HEK293T (cell line): ENCODE measurements around the gene NAV2.

Experiments
- ARNT ChIP-seq: fragments of 450-650 bp; IDR thresholded peaks from 2 replicates; pipeline ENCODE4 v1.6.1; 2017; ENCODE audit warnings: mild to moderate bottlenecking
- ELF4 ChIP-seq: fragments of 450-650 bp; IDR thresholded peaks from 2 replicates; pipeline ENCODE4 v1.6.1; 2017; ENCODE audit warnings: antibody characterized with exemption
- FOXK2 ChIP-seq: fragments of 450-650 bp; IDR thresholded peaks from 2 replicates; pipeline ENCODE4 v1.6.1; 2016; ENCODE audit warnings: mild to moderate bottlenecking
- FOXM1 ChIP-seq: fragments of 450-650 bp; IDR thresholded peaks from 2 replicates; pipeline ENCODE4 v1.6.1; 2017; ENCODE audit warnings: mild to moderate bottlenecking, borderline replicate concordance
- LEF1 ChIP-seq: fragments of 450-650 bp; IDR thresholded peaks from 2 replicates; pipeline ENCODE4 v1.6.1; 2017; ENCODE audit warnings: mild to moderate bottlenecking, borderline replicate concordance
- PKNOX1 ChIP-seq: fragments of 450-650 bp; IDR thresholded peaks from 2 replicates; pipeline ENCODE4 v1.6.1; 2016
- SP1 ChIP-seq: fragments of 450-650 bp; IDR thresholded peaks from 2 replicates; pipeline ENCODE4 v1.6.1; 2017
- SUZ12 ChIP-seq: fragments of 450-650 bp; IDR thresholded peaks from 2 replicates; pipeline ENCODE4 v1.6.1; 2016; ENCODE audit warnings: mild to moderate bottlenecking

- TF ChIP-seq ELF4 (no peak), SUZ12 (no peak), SP1 (no peak), FOXM1 (no peak), PKNOX1 (no peak), FOXK2 (no peak), LEF1 (no peak), ARNT (no peak)
Observed at GRCh38 chr11:19821412-19821875, 108.8 kb downstream of the NAV2 start.
